ENCODE results near the gene MSI2. TPM values are rescaled to one million over a fixed set of nuclear protein-coding genes. Genes with fewer than 3 reads are reported as not detected.

The MSI2 gene
- total RNA-seq, 2 donors from 2014 or later, result 88.3 to 114 TPM

GRCh38 chr17:57540596-57540995 is 284.3 kb downstream of the MSI2 start:
- H3K4me1 ChIP-seq (ENCODE audit: control insufficient read depth, insufficient read depth, low read length), result peaks cover 23% of the 10 kb centered on the region

GRCh38 chr17:57541049-57541448 is 284.7 kb downstream of the MSI2 start:
- no peak overlapping the region for H3K27ac Mint-ChIP-seq
- H3K9me3 Mint-ChIP-seq, result peaks cover 2% of the 10 kb centered on the region
- peaks cover 24% of the 10 kb centered on the region for H3K27me3 ChIP-seq (ENCODE audit: control insufficient read depth, insufficient read depth, low read length, poor library complexity, severe bottlenecking)
- peaks cover 62% of the 10 kb centered on the region for H3K4me1 Mint-ChIP-seq
- no peak overlapping the region for H3K27ac ChIP-seq (ENCODE audit: low read depth, low read length)
- H3K4me3 ChIP-seq (ENCODE audit: low read length), result no peak overlapping the region
- H3K36me3 ChIP-seq (ENCODE audit: control insufficient read depth, insufficient read depth, low read length), result no peaks in the 10 kb centered on the region
- no peak for TF ChIP-seq CTCF (conservative IDR thresholded peaks at IDR 0.05)
- no peaks in the 10 kb centered on the region for H3K36me3 Mint-ChIP-seq (ENCODE audit: low read depth)
- peaks cover 23% of the 10 kb centered on the region for H3K4me1 ChIP-seq (ENCODE audit: control insufficient read depth, insufficient read depth, low read length)
- WGBS, 2 experiments (ENCODE audit: insufficient coverage in 1 of 2, insufficient read length in 1 of 2), result 91 to 100% methylated on average over 1 to 4 of the region's 4 CpGs
- no peak overlapping the region for H3K4me3 Mint-ChIP-seq
- peaks cover 24% of the 10 kb centered on the region for H3K27me3 Mint-ChIP-seq (ENCODE audit: insufficient read depth)
- DNase-seq, result no peak
- no peak overlapping the region for H3K9ac ChIP-seq (ENCODE audit: extremely low read depth, low read length, poor library complexity, severe bottlenecking)
- no peaks in the 10 kb centered on the region for H3K9me3 ChIP-seq (ENCODE audit: control insufficient read depth, low read length)

More at GRCh38 chr17:57540596-57540995, 284.3 kb downstream of the MSI2 start:
- Mint-ChIP-seq H3K36me3 (ENCODE audit: low read depth) (no peaks in the 10 kb centered on the region), H3K27ac (no peak overlapping the region), H3K9me3 (peaks cover 2% of the 10 kb centered on the region), H3K4me1 (peaks cover 62% of the 10 kb centered on the region), H3K27me3 (ENCODE audit: insufficient read depth) (peaks cover 24% of the 10 kb centered on the region), H3K4me3 (no peak overlapping the region)
- TF ChIP-seq CTCF (conservative IDR thresholded peaks at IDR 0.05), result peak; percentile 36
- DNase-seq, result no peak
- H3K9ac ChIP-seq (ENCODE audit: extremely low read depth, low read length, poor library complexity, severe bottlenecking), result no peak overlapping the region
- peaks cover 24% of the 10 kb centered on the region for H3K27me3 ChIP-seq (ENCODE audit: control insufficient read depth, insufficient read depth, low read length, poor library complexity, severe bottlenecking)
- no peaks in the 10 kb centered on the region for H3K9me3 ChIP-seq (ENCODE audit: control insufficient read depth, low read length)
- H3K4me3 ChIP-seq (ENCODE audit: low read length), result no peak overlapping the region
- WGBS, 2 experiments (ENCODE audit: insufficient coverage in 1 of 2, insufficient read length in 1 of 2), result 90 to 97% methylated on average over 2 of the region's 2 CpGs
- no peaks in the 10 kb centered on the region for H3K36me3 ChIP-seq (ENCODE audit: control insufficient read depth, insufficient read depth, low read length)
- H3K27ac ChIP-seq (ENCODE audit: low read depth, low read length), result no peak overlapping the region

- H3K4me1 ChIP-seq (ENCODE audit: control insufficient read depth, insufficient read depth, low read length), result peaks cover 30% of the 10 kb centered on the region
- H3K9me3 ChIP-seq (ENCODE audit: control insufficient read depth, low read length), result no peaks in the 10 kb centered on the region
- TF ChIP-seq CTCF (conservative IDR thresholded peaks at IDR 0.05), result peak; percentile 53
- no peak overlapping the region for H3K4me3 Mint-ChIP-seq
- peaks cover 62% of the 10 kb centered on the region for H3K4me1 Mint-ChIP-seq
- no peak overlapping the region for H3K4me3 ChIP-seq (ENCODE audit: low read length)
- DNase-seq, result no peak
- peaks cover 2% of the 10 kb centered on the region for H3K9me3 Mint-ChIP-seq
- H3K36me3 Mint-ChIP-seq (ENCODE audit: low read depth), result no peaks in the 10 kb centered on the region
- no peak overlapping the region for H3K27ac Mint-ChIP-seq
- H3K36me3 ChIP-seq (ENCODE audit: control insufficient read depth, insufficient read depth, low read length), result no peaks in the 10 kb centered on the region
- H3K27ac ChIP-seq (ENCODE audit: low read depth, low read length), result peak overlapping the region; percentile 68
- 92 to 94% methylated on average over 14 to 17 of the region's 17 CpGs for WGBS, 2 experiments (ENCODE audit: insufficient coverage in 1 of 2, insufficient read length in 1 of 2)
- no peak overlapping the region for H3K9ac ChIP-seq (ENCODE audit: extremely low read depth, low read length, poor library complexity, severe bottlenecking)
- H3K27me3 ChIP-seq (ENCODE audit: control insufficient read depth, insufficient read depth, low read length, poor library complexity, severe bottlenecking), result peaks cover 23% of the 10 kb centered on the region
- H3K27me3 Mint-ChIP-seq (ENCODE audit: insufficient read depth), result peaks cover 22% of the 10 kb centered on the region
Measured at GRCh38 chr17:57541472-57542394, 285.4 kb downstream of the MSI2 start.

All from endodermal cell (in vitro differentiated cells).